ENCODE measurements around the gene ZPLD1.

Gene ZPLD1

DNA sequence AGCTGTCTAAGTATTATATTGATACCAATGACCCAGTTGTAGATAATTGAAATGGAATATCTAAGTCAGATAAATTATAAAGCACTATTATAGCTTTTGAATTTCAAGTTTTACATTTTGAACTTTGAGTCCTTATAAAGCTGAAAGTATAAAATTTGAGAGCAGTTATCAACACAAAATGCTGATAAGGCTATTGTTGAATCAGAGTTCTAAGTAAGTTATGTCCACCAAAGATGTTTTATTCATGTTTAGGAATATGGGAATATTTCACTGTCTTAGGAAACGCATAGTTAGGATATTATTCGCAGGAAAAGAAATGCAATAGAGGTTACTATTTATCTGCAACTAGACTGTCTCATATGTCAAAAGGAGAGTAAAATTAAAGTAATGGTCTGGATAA, 29.4 kb downstream of the ZPLD1 start:
- in situ Hi-C loops (cut with MboI; ENCODE audit: low sequenced_read_pairs): no loop called here

GRCh38 chr3:102466001-102466400, 31.2 kb downstream of the ZPLD1 start:
- in situ Hi-C loops (cut with MboI; ENCODE audit: low sequenced_read_pairs): no loop called here

DNA sequence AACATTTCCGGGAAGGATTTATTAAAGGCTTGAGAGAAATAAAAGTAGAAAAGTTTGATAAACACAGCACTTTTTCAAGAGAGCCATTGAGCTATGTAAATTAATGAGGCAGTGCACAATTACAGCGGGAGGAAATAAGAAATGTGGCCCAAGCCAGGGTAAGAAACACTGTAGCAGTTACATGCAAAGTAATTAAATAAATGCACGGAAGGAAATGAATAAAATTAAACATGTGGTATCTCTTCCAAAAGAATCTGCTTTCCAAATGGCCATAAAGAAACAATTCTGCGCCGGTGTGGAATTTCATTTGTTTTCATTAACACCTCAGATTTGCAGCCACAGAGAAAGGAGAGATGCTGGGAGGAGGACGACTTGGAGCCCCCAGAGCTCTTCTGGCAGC, 35.3 kb downstream of the ZPLD1 start:
- in situ Hi-C loops (cut with MboI; ENCODE audit: low sequenced_read_pairs): no loop called here

GRCh38 chr3:102471001-102471400, 36.2 kb downstream of the ZPLD1 start:
- in situ Hi-C loops (cut with MboI; ENCODE audit: low sequenced_read_pairs): no loop called here

- in situ Hi-C loops (cut with MboI; ENCODE audit: low sequenced_read_pairs): no loop called here
These were observed 36.7 kb downstream of the ZPLD1 start for GRCh38 chr3:102471491-102471890.

DNA sequence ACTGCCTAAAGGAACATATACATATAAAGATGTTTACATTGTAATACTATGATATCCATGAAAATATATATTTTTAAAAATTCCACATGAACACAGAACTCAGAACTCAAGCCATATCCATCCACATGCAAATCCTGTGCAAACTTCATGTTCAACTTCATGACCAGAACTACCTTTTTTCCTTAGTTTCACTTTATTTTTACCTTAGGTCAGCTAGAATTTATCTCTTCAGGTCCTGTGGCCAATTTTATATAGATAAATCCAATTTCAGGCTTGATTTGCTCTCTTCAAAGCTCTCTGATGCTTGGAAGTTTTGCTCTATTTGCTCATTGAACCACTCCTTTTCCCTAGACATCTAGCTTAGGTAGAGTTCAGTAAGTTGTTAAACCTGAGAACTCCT, 38.8 kb downstream of the ZPLD1 start:
- in situ Hi-C loops (cut with MboI; ENCODE audit: low sequenced_read_pairs): no loop called here

DNA sequence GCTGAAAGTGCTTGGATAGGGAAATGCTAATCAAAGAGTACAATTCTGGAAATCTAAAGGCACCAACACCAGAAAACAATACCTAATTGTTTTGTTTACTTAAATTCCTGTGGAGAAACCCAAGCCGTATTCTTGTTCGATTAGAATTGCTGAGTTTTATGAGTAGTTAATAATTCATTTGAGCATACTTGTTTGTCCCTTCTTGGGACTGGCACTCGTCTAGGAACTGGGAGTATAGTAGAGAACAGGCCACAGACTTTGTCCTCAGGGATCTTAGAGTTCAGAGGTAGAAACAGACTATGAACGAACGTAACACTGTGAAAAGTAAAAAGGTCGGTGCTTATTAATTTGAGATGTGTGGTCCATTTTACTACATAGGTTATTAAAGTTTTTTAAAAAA, 39.4 kb downstream of the ZPLD1 start:
- in situ Hi-C loops (cut with MboI; ENCODE audit: low sequenced_read_pairs): no loop called here

DNA sequence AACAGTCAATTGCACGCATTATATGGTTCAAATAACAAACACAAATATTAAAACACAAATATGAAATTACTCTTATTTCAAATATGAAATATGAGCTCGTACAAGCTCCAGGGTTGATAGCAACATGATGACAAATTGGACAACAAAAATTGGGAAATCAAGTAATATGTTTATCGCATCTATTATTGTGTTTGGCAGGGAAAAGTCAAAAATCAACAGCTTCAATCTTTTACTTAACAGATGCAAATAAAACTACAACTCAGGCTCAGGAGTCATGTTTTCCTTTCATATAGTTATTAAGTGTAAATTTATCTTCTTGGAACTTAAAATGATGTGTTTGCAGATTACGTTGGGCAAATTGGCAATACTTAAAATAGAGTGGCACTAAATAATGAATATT, 41.4 kb downstream of the ZPLD1 start:
- in situ Hi-C loops (cut with MboI; ENCODE audit: low sequenced_read_pairs): no loop called here

GRCh38 chr3:102478160-102478559, 43.3 kb downstream of the ZPLD1 start:
- in situ Hi-C loops (cut with MboI; ENCODE audit: low sequenced_read_pairs): no loop called here

- in situ Hi-C loops (cut with MboI; ENCODE audit: low sequenced_read_pairs): no loop called here
These were observed 45.3 kb downstream of the ZPLD1 start for GRCh38 chr3:102480139-102480538.

DNA sequence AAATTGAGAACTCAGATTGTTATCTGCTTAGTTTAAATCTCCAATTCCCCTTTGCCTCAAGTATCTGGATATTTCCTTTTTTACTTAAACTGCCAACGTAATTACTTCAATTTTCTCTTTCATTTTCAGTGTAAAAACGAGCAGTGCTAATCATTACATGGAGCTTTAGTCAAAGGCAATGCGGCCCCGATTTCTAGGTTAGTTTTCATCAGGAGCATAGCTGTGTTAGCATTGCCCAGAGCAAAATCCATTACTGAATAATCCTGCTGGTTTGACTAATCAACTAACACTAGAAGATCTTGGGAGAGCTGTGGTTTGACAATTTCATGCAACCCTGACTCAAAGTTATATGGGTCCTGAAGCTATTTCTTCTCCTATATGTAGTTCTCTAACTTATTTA, 46.2 kb downstream of the ZPLD1 start:
- in situ Hi-C loops (cut with MboI; ENCODE audit: low sequenced_read_pairs): no loop called here

- in situ Hi-C loops (cut with MboI; ENCODE audit: low sequenced_read_pairs): no loop called here
These were observed 48.7 kb downstream of the ZPLD1 start for GRCh38 chr3:102483556-102483955.

- in situ Hi-C loops (cut with MboI; ENCODE audit: low sequenced_read_pairs): no loop called here
These were observed 49.5 kb downstream of the ZPLD1 start for GRCh38 chr3:102484363-102484762.

DNA sequence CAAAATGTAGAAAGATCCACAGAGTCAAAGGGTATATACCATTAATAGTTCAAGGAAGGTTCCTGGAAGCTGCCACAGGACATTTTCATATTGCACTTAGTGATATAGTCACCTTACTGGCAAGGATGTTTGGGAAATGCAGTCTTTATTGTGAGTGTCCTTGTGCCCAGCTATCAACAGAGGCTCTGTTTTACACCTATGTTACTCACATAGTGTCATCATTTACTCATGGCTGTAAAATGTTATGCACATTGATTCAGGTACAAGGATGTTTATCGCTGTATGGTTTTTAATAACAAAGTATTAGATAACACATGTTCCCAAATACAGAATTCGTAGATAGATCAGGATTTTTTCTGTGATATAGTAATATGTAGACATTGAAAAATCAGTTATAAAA, 50.9 kb downstream of the ZPLD1 start:
- in situ Hi-C loops (cut with MboI; ENCODE audit: low sequenced_read_pairs): no loop called here

GRCh38 chr3:102488331-102488730, 53.5 kb downstream of the ZPLD1 start:
- in situ Hi-C loops (cut with MboI; ENCODE audit: low sequenced_read_pairs): no loop called here

- in situ Hi-C loops (cut with MboI; ENCODE audit: low sequenced_read_pairs): no loop called here
These were observed 57.5 kb downstream of the ZPLD1 start for GRCh38 chr3:102492300-102492699.

- in situ Hi-C loops (cut with MboI; ENCODE audit: low sequenced_read_pairs): no loop called here
These were observed 62.8 kb downstream of the ZPLD1 start for GRCh38 chr3:102497571-102497970.

DNA sequence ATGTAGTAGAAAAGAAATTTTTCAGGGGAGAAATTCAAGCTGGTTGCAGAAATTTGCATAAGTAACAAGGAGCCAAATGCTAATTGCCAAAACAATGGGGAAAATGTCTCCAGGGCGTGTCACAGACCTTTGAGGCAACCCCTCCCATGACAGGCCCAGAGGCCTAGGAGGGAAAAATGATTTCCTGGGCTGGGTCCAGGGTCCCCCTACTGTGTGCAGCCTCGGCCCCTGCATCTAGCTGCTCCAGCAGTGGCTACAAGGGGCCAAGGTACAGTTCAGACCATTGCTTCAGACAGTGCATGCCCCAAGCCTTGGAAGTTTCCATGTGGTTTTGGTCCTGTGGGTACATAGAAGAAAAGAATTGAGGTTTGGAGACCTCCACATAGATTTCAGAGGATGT, 70.7 kb downstream of the ZPLD1 start:
- in situ Hi-C loops (cut with MboI; ENCODE audit: low sequenced_read_pairs): no loop called here

DNA sequence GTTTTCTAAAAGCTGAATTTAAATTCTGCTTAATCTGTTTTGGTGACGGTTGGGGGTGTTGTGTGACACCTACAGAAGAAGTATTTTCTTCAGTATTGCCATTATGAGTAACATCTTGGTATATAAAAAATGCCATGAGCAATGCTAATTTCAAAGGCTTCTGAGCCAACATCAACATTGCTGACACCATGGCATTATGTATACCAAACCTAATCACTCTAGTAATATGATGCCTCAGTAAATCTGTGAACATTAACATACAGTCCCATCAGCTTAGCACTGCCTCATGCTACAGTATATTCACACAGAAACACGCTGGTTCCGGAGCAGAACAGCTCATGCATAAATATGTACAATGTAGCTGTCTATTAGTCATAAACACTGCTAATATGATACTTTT, 75.8 kb downstream of the ZPLD1 start:
- in situ Hi-C loops (cut with MboI; ENCODE audit: low sequenced_read_pairs): no loop called here

DNA sequence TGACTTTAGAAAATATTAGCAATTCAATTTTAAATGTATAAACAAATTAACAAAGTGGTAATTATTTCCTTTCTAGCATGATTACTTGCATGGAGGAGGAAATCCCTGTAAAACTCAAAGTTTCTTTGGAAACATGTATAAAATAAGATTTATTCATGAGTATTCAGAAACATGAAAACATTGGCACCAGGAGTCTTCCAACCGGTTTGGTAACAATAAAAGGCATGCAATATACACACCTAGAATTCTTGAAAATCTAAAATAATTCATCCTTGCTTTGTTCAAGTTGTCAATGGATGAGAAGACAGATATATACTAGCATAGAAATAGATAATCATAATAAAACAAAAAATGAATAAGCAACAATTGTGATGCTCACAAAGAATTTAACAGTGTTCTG, 76.4 kb downstream of the ZPLD1 start:
- in situ Hi-C loops (cut with MboI; ENCODE audit: low sequenced_read_pairs): no loop called here

DNA sequence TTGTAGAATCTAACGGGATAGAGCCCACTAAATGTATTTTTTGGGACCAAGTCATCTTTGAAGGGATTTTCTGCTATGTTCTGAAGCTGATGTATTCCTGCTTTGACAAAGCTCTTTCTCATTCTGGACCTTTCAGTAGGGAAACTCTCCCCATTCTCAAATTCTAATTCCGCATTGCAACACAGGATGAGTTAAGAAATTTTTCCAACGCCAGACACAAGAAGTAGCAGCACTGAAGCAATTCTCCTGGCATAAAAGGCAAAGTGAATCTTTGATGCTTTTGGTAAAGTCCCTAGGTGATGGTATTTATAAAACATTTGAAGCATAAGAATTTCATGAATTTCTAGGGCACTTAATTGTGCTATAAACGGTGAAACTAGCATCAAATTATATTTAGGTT, 76.8 kb downstream of the ZPLD1 start:
- in situ Hi-C loops (cut with MboI; ENCODE audit: low sequenced_read_pairs): no loop called here

DNA sequence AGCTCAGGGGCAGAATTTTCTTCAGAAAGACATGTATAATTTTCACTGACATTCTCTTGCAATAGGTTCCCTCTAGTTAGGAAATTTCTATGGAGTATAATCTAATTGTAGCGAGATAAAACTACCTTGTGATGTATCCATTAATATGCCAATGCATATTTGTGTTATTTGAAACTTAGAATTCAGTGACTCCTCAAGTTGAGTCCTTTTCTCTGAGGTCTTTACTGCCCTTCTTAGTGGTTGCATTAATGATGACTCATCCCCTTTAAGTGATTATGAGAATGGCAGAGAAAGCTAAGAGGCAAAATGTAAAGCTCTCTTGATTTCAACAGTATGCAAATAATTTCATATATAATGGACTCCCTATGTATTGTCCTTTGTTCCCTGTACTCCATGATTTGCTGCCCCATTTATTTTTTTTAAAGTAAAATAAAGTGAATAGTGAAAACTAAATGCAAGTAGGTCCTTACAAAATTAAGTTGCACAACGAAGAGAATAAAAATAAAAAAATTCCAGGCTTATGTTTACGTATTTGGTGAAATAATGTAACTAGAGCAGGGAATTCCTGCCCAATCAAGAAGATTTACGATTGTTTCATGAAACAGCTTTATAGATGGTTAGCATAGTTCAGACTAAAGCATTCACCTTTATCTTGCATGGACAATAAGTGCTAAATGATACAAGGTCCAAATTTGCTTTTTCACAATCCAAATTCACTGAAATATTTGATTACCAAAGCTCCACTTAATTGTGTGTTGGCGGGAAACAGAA, 78.1 kb downstream of the ZPLD1 start:
- in situ Hi-C loops (cut with MboI; ENCODE audit: low sequenced_read_pairs): no loop called here

DNA sequence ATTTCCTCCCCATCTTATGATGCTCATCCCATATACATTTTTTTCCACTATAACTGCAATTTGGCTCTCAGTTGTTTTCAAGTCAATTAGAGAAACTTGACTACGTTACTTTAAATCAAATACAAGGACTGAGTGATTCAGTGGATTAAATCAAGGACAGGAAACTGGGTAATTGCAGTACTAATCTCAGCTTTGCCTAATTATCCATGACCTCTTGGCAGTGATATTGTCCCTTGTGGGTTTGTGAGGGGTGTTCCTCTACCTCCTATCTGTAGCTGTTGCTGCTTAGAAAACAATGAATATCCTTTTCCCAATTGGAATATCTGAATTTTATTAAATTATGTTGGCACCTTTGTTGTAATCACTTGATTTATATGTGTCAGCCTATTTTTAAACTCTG, 79.4 kb downstream of the ZPLD1 start:
- in situ Hi-C loops (cut with MboI; ENCODE audit: low sequenced_read_pairs): no loop called here

Measured in HL-60/S4 treated with phorbol 12-myristate 13-acetate at 8.2 ng/mL for 4 days and 3 days (cell line).